Nephron progenitor cell (in vitro differentiated cells): ENCODE results near the gene MPC1.
"Not testable (repeated sequence)": the region's sequence is repeated elsewhere in the genome, so short reads cannot be mapped to it uniquely, and the experiment has no call there.

Source experiments
- DNase-seq: peaks from one replicate; pipeline ENCODE4 v3.0.0; 2021
- H3K27ac Mint-ChIP-seq: 2 replicates; pipeline ENCODE4 v1.8.0; 2021; ENCODE audit warnings: mild to moderate bottlenecking, moderate library complexity, mixed read lengths
- H3K27me3 Mint-ChIP-seq: 2 replicates; pipeline ENCODE4 v1.8.0; 2021; ENCODE audit warnings: mild to moderate bottlenecking, low read depth, mixed read lengths; ENCODE audit not compliant: poor library complexity
- H3K36me3 Mint-ChIP-seq: 2 replicates; pipeline ENCODE4 v1.8.0; 2021; ENCODE audit warnings: low read depth, mixed read lengths
- H3K4me1 Mint-ChIP-seq: 2 replicates; pipeline ENCODE4 v1.8.0; 2021; ENCODE audit warnings: mixed read lengths
- H3K4me3 Mint-ChIP-seq: 2 replicates; pipeline ENCODE4 v1.8.0; 2021; ENCODE audit warnings: mild to moderate bottlenecking, moderate library complexity, mixed read lengths
- H3K9me3 Mint-ChIP-seq: 2 replicates; pipeline ENCODE4 v1.8.0; 2021; ENCODE audit warnings: mild to moderate bottlenecking, moderate library complexity, mixed read lengths
- CTCF ChIP-seq: fragments of 200-600 bp; sonication (generic); IDR thresholded peaks from 2 replicates; pipeline ENCODE4 v1.5.0; 2021; ENCODE audit warnings: antibody characterized with exemption

MPC1 gene

GRCh38 chr6:166395351-166395750 lies 12.6 kb upstream of the MPC1 start:
- no peak overlapping the region for H3K4me3 Mint-ChIP-seq

GRCh38 chr6:166394036-166394892 lies 11.5 kb upstream of the MPC1 start:
- no peaks in the 10 kb centered on the region for H3K27me3 Mint-ChIP-seq
- no peaks in the 10 kb centered on the region for H3K4me1 Mint-ChIP-seq
- no peak overlapping the region for H3K27ac Mint-ChIP-seq
- no peaks in the 10 kb centered on the region for H3K9me3 Mint-ChIP-seq
- no peaks in the 10 kb centered on the region for H3K36me3 Mint-ChIP-seq
- no peak overlapping the region for H3K4me3 Mint-ChIP-seq
- TF ChIP-seq CTCF, result no peak
- no peak for DNase-seq

More at GRCh38 chr6:166395351-166395750, 12.6 kb upstream of the MPC1 start:
- no peak overlapping the region for H3K27ac Mint-ChIP-seq
- no peaks in the 10 kb centered on the region for H3K27me3 Mint-ChIP-seq
- no peaks in the 10 kb centered on the region for H3K9me3 Mint-ChIP-seq
- no peaks in the 10 kb centered on the region for H3K36me3 Mint-ChIP-seq
- DNase-seq, result no peak
- no peaks in the 10 kb centered on the region for H3K4me1 Mint-ChIP-seq
- no peak for TF ChIP-seq CTCF

- Mint-ChIP-seq H3K4me3 (no peak overlapping the region), H3K9me3 (no peaks in the 10 kb centered on the region), H3K27me3 (no peaks in the 10 kb centered on the region), H3K4me1 (no peaks in the 10 kb centered on the region), H3K36me3 (no peaks in the 10 kb centered on the region), H3K27ac (no peak overlapping the region)
- no peak for DNase-seq
- TF ChIP-seq CTCF, result no peak
Observed at GRCh38 chr6:166393535-166393823, 10.7 kb upstream of the MPC1 start.

- not testable (repeated sequence) for H3K4me3 Mint-ChIP-seq, H3K4me1 Mint-ChIP-seq, H3K36me3 Mint-ChIP-seq, H3K27me3 Mint-ChIP-seq, DNase-seq, H3K27ac Mint-ChIP-seq, H3K9me3 Mint-ChIP-seq
Observed at GRCh38 chr6:166392755-166393534, 10.2 kb upstream of the MPC1 start.

- Mint-ChIP-seq H3K27ac (no peak overlapping the region), H3K4me3 (no peak overlapping the region), H3K9me3 (no peaks in the 10 kb centered on the region), H3K4me1 (no peaks in the 10 kb centered on the region), H3K27me3 (peaks cover 3% of the 10 kb centered on the region), H3K36me3 (no peaks in the 10 kb centered on the region)
- no peak for TF ChIP-seq CTCF
- DNase-seq, result no peak
Observed at GRCh38 chr6:166389119-166389518, 6.4 kb upstream of the MPC1 start.

GRCh38 chr6:166388290-166389004 lies 5.7 kb upstream of the MPC1 start:
- H3K9me3 Mint-ChIP-seq, result no peaks in the 10 kb centered on the region
- no peaks in the 10 kb centered on the region for H3K36me3 Mint-ChIP-seq
- peaks cover 3% of the 10 kb centered on the region for H3K27me3 Mint-ChIP-seq
- H3K4me3 Mint-ChIP-seq, result no peak overlapping the region
- TF ChIP-seq CTCF, result no peak
- H3K4me1 Mint-ChIP-seq, result no peaks in the 10 kb centered on the region
- DNase-seq, result no peak
- no peak overlapping the region for H3K27ac Mint-ChIP-seq
